Stimulated activated CD4-positive, alpha-beta T cell treated with anti-CD3 and anti-CD28 coated beads, Interleukin-4, amount 100 ng/mL, for 48 hours (primary cell): ENCODE data around the gene BAG3.
"Not testable (repeated sequence)": the region's sequence is repeated elsewhere in the genome, so short reads cannot be mapped to it uniquely, and the experiment has no call there.

Experiments used
- DNase-seq, 2 donors: peaks; one replicate each; pipeline ENCODE4 v3.0.0-alpha.2; 2020; ENCODE audit warnings: low read depth in 2 of 2

Gene BAG3

DNA sequence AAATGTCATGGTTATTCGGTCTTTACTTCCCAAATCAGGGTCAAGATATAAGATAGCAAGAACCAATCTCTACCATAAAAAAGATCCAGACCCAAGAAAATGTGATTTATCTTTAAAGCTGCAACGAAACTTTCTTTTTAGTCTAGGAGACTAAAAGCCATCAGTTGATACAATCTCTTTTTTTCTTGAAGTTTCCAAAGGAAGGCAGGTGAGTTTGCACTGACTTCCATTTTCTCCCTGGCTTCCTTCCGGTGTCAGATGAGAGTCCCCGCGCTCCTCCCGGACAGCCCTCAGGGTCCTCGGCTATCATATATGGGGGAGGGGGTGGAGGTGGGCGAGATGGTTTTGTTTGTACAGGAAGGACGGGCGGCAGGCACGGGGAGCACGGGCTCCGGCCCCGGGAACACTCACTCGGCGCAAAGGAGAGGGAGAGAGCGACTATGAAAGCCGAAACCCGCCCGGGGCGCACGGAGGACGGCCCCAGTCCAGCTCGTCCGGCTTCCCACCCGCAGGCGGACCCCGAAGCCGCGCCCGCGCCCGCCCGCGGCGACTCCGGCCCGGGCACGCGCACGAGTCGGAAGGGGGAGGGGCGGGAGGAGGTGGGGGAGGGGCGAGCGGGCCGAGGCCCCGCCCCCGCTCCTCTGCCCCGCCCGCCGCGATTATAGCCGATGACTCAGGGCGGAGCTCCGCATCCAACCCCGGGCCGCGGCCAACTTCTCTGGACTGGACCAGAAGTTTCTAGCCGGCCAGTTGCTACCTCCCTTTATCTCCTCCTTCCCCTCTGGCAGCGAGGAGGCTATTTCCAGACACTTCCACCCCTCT lies at the start of gene BAG3:
BAG3 (plus strand) TSS at position 689 of the 822 bp plus-strand sequence. CDS start 296 bp downstream, outside the sequence.
- peak; percentile 71 to 78 for DNase-seq

DNA sequence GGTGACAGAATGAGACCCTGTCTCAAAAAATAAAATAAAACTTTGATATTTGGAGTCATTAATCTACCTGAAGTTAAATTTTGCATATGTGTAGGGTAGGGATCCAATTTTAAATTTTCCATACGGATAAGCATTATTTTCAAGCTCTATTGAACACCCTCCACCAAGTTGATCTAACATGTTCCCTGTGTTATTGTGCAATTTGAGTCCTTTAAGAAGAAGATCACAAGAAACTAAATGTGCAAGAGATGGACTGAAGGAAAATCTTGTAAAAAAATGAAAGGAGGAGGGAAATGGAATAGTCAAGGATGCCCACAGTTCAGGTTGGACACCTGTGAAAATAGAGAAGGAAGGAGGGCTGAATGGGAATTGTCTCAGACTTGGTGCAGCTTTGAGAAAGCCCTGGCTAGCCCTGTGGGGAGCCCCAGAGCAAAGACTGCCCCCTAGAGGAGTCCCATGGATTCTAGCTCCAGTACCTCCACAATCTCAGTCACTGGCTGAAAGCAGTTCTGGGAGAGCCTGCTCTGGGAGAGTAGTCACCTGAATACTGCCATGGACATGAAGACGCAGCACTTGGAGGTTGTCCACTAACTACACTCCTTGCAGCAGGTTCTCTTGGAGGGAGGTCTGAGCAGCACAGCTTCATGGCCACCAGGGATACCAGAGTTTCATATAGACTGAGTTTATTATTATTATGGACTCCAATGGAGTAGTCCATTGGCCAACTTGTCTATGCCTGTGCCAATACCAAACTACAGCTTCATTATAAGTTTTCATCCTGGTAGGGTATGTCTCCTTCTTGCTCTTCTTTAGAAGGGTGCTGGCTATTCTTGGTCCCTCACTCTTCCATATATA lies 48.7 kb upstream of the BAG3 start:
- peak; percentile 28 for DNase-seq

DNA sequence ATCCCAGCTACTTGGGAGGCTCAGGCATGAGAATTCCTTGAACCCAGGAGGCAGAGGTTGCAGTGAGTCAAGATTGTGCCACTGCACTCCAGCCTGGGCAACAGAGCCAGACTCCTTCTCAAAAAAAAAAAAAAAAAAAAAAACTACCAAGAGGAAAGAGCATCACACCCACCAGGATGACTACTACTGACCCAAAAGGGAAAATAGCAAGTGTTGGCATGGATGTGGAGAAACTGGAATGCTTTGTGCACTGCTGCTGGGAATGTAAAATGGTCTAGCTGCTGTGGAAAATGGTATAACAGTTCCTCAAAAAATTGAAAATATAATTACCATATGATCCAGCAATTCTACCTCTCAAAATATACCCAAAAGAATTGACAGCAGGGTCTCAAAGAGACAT lies 46.7 kb upstream of the BAG3 start:
- DNase-seq: no peak

DNA sequence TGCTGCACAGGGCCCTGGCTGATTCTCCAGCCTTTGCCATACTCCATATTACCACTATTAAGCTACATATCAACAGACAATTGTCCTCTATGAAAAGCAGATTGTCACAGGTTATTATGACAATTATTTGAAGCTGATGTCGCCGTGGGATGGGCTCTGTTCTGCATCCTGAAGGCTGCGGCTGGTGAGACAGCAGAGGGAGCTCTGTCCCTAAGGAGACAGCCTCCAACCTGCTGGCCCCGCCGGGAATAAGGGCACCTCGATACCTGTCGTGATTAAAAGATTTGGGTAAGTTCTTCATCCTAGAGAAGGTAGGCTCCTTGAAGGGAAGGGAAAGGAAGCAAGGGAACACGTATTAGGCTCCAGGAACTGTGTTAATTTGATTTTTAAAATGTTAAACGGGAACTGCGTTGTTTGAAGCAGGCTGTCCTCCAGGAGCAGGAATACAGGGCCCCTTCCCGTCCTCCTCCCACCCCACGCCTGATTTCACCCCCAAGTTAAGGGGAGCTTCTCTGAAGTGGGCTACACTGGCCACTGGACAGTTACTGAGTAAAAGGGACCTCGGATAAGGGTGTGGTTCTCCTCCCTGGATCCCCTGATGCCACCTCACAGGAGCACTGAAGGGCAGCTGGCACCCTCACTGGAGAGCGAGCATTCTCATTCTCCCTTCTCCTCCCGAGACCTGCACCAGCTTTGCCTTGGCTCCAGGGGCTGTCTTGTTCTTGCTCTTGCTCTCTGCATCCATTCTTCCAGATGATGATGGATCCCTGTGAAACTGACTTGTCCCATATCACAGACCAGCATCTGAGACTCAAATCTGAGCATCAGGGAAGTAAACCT lies 42.6 kb upstream of the BAG3 start:
- peak; percentile 13 to 21 for DNase-seq

DNA sequence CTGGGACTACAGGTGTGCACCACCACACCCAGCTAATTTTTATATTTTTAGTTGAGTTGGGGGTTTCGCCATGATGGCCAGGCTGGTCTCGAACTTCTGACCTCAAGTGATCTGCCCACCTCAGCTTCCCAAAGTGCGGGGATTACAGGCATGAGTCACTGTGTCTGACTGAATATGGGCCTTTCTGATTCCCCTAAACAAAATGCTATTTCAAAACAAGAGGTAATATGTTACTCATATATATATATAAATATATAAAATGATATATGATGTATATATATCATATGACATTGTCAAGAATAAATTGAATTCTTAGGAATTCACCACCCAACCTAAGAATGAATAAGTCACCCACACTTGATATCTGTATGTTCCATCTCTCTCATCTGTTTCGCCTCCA lies 41.7 kb upstream of the BAG3 start:
- no peak for DNase-seq

DNA sequence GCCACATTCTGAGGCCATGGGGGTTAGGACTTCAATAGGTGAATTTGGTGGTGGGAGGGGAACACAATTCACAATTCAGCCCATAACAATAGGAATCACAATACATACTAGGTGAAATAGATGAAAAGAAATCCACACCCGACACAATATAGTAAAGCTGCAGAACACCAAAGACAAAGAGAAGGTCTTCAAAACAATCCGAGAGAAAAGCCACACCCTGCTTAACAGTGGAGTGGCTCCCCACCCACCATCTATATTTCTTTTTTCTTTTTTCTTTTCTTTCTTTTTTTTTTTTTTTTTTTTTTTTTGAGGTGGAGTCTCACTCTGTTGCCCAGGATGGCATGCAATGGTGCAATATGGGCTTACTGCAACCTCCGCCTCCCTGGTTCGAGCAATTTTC lies 39.7 kb upstream of the BAG3 start:
- no peak for DNase-seq

DNA sequence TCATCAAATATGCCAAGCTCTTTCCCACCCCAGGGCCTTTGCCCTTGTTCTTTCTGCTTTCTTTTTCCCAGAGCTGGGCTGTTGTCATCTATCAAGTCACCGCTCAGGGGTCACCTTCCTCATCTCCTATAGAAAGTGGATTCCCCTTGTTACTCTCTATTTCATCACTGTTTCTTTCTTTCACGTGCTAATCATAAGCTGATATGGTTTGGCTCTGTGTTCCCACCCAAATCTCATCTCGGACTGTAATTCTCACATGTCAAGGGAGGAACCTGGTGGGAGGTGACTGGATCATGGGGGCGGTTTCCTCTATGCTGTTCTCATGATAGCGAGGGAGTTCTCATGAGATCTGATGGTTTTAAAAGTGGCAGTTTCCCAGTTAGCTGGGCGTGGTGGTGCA lies 37.4 kb upstream of the BAG3 start:
- no peak for DNase-seq

DNA sequence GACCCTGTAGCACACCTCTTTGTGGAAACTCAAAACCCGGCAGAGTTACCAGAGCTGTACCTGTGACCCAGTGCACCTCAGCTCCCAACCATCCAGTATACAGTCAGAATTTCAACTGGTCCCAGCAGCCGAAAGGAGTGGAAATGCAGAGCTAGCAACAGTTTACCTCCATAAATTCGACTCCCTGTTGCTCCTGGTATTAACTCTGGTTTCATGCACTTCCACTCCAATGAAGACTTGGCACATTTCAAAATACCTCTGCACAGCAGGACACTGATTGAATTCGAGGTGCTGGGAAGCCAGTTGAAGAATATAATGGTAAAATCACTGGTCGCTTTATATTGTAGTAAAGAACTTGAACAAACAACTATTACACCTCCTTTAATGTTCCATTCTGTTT lies 36.5 kb upstream of the BAG3 start:
- DNase-seq: no peak

DNA sequence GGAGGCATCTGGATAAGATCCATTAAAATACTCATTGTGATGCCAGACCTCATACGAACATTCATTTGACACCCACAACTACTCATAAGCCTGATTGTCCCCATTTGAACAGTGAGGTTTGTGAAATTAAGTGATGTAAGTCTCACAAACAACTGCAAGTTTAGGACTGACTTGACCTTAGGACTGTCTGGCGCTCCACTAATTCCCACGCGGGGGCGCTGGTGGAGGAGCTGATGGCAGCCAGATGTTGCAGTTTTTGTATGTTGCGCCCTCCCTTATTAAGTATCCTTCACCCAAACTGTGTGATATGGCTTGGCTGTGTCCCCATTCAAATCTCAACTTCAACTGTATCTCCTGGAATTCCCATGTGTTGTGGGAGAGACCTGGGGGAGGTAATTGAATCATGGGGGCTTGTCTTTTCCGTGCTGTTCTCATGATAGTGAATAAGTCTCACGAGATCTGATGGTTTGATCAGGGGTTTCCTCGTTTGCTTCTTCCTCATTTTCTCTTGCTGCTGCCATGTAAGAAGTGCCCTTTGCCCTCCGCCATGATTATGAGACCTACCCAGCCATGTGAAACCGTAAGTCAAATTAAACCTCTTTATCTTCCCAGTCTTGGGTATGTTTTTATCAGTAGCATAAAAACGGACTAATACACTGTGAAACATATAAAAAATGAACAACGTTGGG lies 34.2 kb upstream of the BAG3 start:
- peak in 1 of 2 donors; percentile 12 for DNase-seq

DNA sequence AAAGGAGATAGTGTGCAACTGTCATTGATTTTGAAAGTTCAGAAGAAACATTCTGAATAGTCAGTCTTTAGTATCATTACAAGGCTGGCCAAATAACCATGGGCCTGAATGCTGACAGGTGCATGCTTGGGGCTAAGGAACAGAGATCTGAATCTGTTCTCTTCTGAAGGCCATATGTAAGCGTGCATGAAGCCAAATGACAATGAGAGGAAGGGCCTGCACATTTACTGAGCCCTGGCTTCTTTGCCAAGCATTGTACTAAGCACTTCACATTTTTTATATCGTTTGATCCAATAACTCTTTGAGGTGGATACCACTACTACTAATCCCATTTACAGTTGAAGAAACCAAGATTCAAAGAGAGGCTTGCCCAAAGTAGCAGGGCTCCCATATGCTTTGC lies 32.0 kb upstream of the BAG3 start:
- no peak for DNase-seq

DNA sequence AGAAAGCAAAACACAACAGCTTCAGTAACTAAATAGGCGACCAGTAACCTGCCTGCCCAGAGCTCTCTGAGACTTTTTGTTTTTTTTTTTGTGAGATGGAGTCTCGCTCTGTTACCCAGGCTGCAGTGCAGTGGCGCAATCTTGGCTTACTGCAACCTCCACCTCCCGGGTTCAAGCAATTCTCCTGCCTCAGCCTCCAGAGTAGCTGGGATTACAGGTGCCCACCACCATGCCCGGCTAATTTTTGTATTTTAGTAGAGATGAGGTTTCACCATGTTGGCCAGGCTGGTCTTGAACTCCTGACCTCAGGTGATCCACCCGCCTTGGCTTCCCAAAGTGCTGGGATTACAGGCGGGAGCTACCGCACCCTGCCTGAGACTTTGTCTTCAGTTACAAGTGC lies 31.4 kb upstream of the BAG3 start:
- DNase-seq: not testable (repeated sequence)

DNA sequence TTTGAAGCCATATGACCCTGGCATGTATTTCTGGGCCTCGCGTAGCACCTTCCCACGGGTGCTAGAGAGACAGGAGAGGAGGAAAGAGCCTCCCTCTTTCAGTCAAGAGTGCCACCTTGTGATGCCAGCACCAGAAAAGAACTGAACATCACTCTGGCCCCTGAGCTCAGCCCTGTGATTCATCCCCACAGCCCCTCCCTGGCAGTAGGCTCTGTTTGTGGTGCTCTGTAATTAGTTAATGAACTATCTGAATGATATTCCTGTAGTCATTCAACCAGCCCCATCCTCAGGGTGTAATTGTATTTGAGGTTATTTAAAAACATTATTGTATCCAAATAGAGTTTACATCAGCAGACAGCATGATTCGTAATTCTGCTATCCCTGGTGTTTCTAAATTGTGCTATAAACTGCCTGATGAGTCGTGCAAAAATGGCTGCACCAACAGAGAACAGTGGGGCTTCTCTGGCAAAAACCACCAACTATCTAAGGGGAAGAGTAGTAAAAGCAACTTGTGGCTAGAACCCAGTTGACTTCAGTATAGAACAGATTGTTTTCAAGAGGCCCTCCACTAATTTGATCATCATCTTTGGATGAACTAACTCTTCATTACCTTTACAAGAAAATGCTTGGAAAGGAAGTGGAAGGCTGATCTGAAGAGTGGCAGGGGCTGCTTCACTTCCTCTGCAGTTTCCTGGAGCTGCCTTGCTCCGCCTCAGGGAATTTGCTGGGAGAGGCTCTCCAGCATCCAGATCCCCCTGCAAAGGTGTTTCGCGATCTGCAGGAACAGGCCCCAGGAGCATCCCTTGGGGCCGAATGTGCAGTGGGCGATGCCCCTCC lies 30.7 kb upstream of the BAG3 start:
- no peak for DNase-seq

DNA sequence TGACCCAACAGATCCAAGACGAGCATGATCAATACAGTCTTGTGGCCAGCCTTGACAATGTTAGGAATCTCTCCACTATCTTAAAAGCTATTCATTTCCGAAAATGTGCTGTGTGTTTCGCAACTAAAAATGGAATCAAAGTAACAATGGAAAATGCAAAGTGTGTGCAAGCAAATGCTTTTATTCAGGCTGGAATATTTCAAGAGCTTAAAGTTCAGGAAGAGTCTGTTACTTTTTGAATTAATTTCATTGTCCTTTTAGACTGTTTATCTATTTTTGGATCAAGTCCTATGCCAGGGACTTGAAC lies 30.1 kb upstream of the BAG3 start:
- DNase-seq: no peak

DNA sequence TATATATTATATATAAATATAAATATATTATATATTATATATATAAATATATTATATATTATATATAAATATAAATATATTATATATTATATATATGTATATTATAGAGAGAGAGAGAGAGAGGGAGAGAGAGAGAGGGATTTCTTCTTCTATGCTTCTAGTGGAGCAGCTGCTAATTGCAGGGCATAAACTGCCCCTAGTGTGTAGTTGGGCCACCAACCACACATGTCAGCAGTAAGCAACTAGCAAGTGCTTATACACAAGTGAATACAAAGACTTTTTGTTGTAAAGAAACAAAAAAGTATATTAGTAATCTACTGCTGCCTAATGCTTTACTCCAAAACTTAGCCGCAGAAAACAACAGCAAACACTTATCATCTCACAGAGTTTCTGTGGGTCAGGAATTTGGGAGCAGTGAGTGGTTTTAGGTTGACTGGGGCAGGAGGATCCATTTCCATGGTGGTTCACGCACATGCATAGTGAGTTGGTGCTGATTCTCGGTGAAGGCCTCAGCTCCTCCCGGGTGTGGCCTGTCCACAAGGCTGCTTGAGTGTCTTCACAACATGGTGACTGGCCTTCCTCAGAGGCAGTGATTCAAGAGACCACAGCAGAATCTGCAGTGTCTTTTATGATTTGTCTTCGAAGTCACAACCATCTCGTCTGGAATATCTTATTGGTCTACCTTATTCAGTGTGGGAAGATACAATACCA lies 25.5 kb upstream of the BAG3 start:
- DNase-seq: no peak

DNA sequence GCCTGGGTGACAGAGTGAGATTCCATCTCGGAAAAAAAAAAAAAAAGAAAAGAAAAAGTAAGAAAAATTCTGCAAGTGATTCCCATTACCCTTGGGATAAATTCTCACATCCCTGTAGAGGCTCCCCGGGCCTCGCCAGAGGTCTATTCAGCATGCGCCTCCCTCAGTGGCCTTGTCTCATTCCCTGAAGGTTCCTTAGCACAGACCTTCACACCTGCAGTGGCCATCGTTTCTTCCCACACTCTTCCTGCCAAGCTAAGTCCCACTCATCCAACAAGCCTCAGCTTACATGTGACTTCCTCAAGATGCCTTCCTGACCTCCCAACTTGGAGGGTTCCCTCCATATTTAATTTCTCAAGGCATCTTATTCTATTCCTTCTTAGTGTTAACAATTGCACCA lies 20.9 kb upstream of the BAG3 start:
- DNase-seq: no peak

DNA sequence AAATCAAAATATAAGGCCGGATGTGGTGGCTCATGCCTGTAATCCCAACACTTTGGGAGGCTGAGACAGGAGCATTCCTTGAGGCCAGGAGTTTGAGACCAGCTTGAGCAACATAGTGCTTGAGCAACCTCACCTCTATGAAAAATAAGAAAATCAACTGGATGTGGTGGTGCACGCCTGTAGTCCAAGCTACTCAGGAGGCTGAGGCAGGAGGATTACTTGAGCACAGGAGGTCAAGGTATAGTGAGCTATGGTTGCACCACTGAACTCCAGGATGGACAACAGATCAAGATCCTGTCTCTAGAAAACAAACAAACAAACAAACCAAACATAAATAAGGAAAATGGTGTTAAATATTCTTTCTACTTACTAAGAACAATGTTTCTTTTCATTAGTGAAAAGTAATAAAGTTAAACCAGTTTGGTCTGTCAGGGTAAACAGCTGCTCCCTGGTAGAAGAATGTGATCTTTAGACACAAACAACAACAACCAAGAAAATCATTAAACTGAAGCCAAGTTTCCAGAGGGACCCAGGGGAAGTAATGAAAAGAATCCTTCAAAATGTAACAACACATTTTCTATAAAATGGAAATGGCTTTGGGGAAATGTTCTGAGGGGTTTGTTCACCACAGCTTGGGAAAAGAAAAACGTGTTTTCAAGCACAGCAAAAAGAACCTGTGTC lies 17.5 kb upstream of the BAG3 start:
- no peak for DNase-seq

DNA sequence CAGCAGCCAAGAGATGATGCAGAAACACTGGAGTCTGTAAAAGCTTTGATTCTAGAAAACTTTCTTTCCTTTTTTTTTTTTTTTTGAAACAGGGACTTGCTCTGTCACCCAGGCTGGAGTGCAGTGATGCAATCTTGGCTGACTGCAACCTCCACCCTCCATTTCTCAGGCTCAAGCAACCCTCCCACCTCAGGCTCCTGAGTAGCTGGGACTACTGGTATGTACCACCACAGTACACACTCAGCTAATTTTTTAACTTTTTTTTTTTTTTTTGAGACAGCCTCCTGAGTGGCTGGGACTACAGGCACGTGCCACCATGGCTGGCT lies 17.0 kb upstream of the BAG3 start:
- DNase-seq: no peak

DNA sequence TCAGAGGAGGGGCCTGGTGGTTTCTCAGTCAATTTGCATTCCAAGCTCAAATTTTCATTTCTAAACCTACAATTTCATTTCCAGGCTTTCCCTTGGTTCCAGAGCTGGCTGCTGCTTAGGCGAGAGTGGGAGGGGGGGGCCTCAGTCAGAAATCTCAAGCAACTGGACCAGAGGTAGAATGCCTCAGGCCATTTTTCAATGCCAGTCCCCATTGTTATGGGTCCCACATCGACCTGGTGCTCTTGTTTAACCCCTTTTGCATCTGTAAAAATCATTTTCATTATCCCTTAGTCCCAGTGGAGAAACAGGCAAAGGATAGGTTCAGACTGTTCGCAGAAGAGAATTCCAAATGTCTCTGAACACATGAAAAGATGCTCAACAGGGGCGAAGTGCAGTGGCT lies 13.5 kb upstream of the BAG3 start:
- DNase-seq: no peak

DNA sequence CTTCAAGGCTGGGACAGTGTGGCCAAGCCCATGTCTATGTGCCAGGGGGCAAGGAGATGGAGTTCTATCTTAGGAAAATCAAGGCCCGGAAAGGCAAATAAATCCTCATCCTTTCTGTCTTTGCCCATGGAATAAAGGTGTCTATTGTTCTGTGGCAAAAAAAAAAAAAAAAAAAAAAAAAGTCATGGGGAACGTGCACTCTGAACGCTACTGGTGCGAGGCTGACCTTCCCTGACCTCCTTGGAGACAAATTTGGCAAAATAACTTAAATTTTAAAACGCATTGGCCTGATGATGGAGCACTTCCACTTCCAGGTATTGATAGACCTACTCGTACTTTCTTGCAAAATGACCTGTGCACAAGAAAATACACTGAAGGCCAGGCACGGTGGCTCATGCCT lies 12.2 kb upstream of the BAG3 start:
- DNase-seq: no peak

DNA sequence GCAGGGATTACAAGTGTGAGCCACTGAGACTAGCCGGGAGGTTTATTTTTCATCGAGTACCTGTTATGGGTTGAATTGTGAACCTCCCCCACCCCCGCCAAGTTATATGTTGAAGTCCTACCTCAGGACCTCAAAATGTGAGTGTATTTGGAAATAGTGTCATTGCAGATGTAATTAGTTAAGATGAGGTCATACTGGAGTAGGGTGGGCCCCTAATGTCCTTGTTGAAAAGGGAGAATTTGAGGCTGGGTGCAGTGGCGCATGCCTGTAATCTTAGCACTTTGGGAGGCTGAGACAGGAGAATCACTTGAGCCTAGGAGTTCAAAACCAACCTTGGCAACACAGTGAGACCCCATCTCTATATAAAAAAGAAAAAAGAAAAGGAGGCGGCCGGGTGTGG lies 10.8 kb upstream of the BAG3 start:
- no peak for DNase-seq
